ENCODE data around the gene KRTAP4-9.

Gene KRTAP4-9

DNA sequence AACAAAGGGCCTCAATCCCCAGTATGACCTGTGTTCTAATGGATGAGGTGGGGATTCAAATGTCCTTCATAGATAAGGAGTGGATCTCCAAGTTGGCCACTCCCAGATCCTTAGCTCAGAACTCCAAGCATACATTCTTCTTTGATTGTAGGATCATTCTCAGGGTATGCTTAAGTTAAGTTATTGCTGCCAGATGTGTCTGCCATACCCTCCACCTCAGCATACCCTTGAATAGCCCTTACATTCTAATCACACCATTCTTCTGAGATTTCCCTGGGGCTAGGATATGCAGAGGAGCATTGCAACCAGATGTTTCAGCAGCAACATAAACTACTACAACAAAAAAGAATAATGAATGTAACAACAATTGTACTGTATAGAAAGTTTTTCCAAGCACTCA lies 37.9 kb upstream of the KRTAP4-9 start:
- Histone ChIP-seq H3K36me3 (ENCODE audit: insufficient read depth, low read length) (no peaks in the 10 kb centered on the region), H3K27me3 (ENCODE audit: insufficient read depth, low read length) (no peaks in the 10 kb centered on the region), H4K20me1 (ENCODE audit: insufficient read depth, low read length) (no peaks in the 10 kb centered on the region), H3K9ac (ENCODE audit: low read length) (no peak overlapping the region), H3K9me2 (ENCODE audit: low read depth, low read length) (no peaks in the 10 kb centered on the region), H3K4me2 (ENCODE audit: low read length) (no peak overlapping the region), H3K4me1 (ENCODE audit: insufficient read depth, low read length, severe bottlenecking) (no peaks in the 10 kb centered on the region), H3K9me3 (ENCODE audit: low read length) (no peaks in the 10 kb centered on the region), H3K4me3 (ENCODE audit: low read depth, low read length, poor library complexity, severe bottlenecking) (no peak overlapping the region), H3F3A (ENCODE audit: insufficient read depth, low read length) (no peaks in the 10 kb centered on the region), H3K79me2 (ENCODE audit: insufficient read depth, low read length) (no peaks in the 10 kb centered on the region), H2AFZ (ENCODE audit: low read length) (no peak overlapping the region), H3K27ac (ENCODE audit: low read depth, low read length, poor library complexity, severe bottlenecking) (no peak overlapping the region)
- TF ChIP-seq EZH2 (IDR thresholded peaks at IDR 0.05; ENCODE audit: borderline replicate concordance, low read length), result no peak
- TF ChIP-seq, protein P1, sequence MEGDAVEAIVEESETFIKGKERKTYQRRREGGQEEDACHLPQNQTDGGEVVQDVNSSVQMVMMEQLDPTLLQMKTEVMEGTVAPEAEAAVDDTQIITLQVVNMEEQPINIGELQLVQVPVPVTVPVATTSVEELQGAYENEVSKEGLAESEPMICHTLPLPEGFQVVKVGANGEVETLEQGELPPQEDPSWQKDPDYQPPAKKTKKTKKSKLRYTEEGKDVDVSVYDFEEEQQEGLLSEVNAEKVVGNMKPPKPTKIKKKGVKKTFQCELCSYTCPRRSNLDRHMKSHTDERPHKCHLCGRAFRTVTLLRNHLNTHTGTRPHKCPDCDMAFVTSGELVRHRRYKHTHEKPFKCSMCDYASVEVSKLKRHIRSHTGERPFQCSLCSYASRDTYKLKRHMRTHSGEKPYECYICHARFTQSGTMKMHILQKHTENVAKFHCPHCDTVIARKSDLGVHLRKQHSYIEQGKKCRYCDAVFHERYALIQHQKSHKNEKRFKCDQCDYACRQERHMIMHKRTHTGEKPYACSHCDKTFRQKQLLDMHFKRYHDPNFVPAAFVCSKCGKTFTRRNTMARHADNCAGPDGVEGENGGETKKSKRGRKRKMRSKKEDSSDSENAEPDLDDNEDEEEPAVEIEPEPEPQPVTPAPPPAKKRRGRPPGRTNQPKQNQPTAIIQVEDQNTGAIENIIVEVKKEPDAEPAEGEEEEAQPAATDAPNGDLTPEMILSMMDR (IDR thresholded peaks at IDR 0.05; ENCODE audit: low read length), result no peak

DNA sequence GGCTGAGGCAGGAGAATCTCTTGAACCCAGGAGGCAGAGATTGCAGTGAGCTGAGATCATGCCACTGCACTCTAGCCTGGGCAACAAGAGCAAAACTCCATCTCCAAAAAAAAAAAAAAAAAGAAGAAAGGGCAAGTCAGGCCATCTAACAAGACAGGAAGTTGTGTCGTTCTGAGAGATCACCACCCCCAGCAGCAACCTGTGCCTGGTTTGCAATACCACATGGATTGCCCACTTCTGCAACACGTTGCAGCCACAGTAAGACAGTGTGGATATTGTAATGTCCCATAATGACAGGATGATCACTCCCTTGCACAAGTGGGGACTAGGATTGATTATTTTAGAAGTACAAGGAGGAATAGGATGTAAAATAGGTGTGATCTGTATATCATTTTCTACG lies 36.2 kb upstream of the KRTAP4-9 start:
- Histone ChIP-seq H3K4me2 (ENCODE audit: low read length) (no peak overlapping the region), H3K9me3 (ENCODE audit: low read length) (no peaks in the 10 kb centered on the region), H3K4me1 (ENCODE audit: insufficient read depth, low read length, severe bottlenecking) (no peaks in the 10 kb centered on the region), H3K4me3 (ENCODE audit: low read depth, low read length, poor library complexity, severe bottlenecking) (no peak overlapping the region), H3K9me2 (ENCODE audit: low read depth, low read length) (no peaks in the 10 kb centered on the region), H3K9ac (ENCODE audit: low read length) (no peak overlapping the region), H3K27ac (ENCODE audit: low read depth, low read length, poor library complexity, severe bottlenecking) (no peak overlapping the region), H2AFZ (ENCODE audit: low read length) (no peak overlapping the region), H3K27me3 (ENCODE audit: insufficient read depth, low read length) (no peaks in the 10 kb centered on the region), H3K79me2 (ENCODE audit: insufficient read depth, low read length) (no peaks in the 10 kb centered on the region), H3F3A (ENCODE audit: insufficient read depth, low read length) (no peaks in the 10 kb centered on the region), H4K20me1 (ENCODE audit: insufficient read depth, low read length) (no peaks in the 10 kb centered on the region), H3K36me3 (ENCODE audit: insufficient read depth, low read length) (no peaks in the 10 kb centered on the region)
- no peak for TF ChIP-seq EZH2 (IDR thresholded peaks at IDR 0.05; ENCODE audit: borderline replicate concordance, low read length)
- TF ChIP-seq, protein P1 (IDR thresholded peaks at IDR 0.05; ENCODE audit: low read length), result no peak

DNA sequence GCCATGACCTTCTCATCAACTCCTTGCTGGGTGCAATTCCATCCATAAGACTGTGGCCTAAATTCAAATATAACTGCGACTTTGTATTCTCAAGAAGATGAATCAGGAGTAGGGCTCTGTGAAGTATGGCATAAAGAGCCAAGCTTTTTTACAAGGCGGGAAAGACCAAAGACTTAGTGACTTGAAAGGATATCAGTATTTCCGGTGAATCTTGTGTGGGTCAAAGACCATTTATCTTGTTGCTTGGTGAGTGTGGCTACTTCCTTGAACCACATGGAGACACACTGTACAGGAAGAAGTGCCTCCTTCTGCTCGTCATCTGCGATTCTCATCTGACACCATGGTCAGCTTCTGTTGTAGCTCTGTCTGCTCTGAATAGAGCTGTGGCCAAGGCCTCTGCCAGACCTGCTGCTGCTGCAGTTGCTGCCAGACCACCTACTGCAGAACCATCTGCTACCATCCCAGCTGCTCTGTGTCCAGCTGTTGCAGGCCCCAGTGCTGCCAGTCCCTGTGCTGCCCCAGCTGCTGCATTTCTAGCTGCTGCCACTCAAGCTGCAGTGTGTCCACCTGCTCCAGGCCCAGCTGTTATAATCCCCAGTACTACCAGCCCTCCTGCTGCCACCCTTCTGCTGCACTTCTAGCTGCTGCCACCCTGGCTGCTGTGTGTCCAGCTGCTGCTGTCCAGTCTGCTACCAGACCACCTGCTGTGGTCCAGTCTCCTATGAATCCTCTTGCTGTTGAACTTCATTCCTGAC lies 33.4 kb upstream of the KRTAP4-9 start:
- Histone ChIP-seq H2AFZ (ENCODE audit: low read length) (no peak overlapping the region), H3K4me1 (ENCODE audit: insufficient read depth, low read length, severe bottlenecking) (no peaks in the 10 kb centered on the region), H3F3A (ENCODE audit: insufficient read depth, low read length) (no peaks in the 10 kb centered on the region), H3K9me2 (ENCODE audit: low read depth, low read length) (no peaks in the 10 kb centered on the region), H3K9me3 (ENCODE audit: low read length) (no peaks in the 10 kb centered on the region), H3K27ac (ENCODE audit: low read depth, low read length, poor library complexity, severe bottlenecking) (no peak overlapping the region), H3K27me3 (ENCODE audit: insufficient read depth, low read length) (no peaks in the 10 kb centered on the region), H3K79me2 (ENCODE audit: insufficient read depth, low read length) (no peaks in the 10 kb centered on the region), H4K20me1 (ENCODE audit: insufficient read depth, low read length) (no peaks in the 10 kb centered on the region), H3K4me2 (ENCODE audit: low read length) (no peak overlapping the region), H3K36me3 (ENCODE audit: insufficient read depth, low read length) (no peaks in the 10 kb centered on the region), H3K4me3 (ENCODE audit: low read depth, low read length, poor library complexity, severe bottlenecking) (no peak overlapping the region), H3K9ac (ENCODE audit: low read length) (no peak overlapping the region)
- no peak for TF ChIP-seq EZH2 (IDR thresholded peaks at IDR 0.05; ENCODE audit: borderline replicate concordance, low read length)
- TF ChIP-seq, protein P1 (IDR thresholded peaks at IDR 0.05; ENCODE audit: low read length), result no peak

All from OCI-LY1 (cell line).